SK-N-MC (cell line): ENCODE measurements around the gene ARHGEF37.

ENCODE experiments used
- EZH2 ChIP-seq: fragments of 200-600 bp; sonication (generic); IDR thresholded peaks from one replicate; pipeline ENCODE4 v1.6.1; 2017; ENCODE audit warnings: antibody characterized with exemption
- POLR2AphosphoS5 ChIP-seq: IDR thresholded peaks from 2 replicates; pipeline ENCODE4 v1.6.1; 2012; ENCODE audit warnings: mild to moderate bottlenecking, low read depth, low read length, borderline replicate concordance

DNA sequence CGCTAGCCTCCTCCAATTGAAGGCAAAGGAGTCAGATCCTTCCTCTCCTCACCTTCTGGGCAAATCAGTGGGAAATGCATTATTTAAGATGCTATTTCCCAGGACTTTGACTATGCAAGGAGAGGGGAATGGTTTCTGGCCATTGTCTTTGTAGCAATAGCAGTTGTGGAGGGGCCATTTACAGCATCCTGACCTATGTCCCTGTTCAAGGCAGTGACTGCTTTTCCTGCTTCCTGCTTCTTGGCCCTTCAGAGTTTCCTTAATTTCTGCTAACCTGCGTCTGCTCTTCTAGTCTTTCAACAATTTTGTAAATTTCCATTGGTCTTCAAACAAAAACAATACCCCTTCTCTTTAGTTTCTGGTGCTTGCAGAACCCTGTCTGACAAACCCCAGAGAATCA, 76.0 kb downstream of the ARHGEF37 start:
- TF ChIP-seq POLR2AphosphoS5 (no peak), EZH2 (no peak)
